Esophagus squamous epithelium (tissue), 5 donors: ENCODE results near the gene ZDHHC8. TPM values are rescaled to one million over a fixed set of nuclear protein-coding genes. Genes with fewer than 3 reads are reported as not detected.

ENCODE experiments used
- DNase-seq: peaks from one replicate; lab custom pipeline; 2025; lab: John Stamatoyannopoulos, UW
- H3K27ac ChIP-seq, 4 donors: fragments of 200-600 bp; sonication (generic); one replicate each; pipeline ENCODE4 v1.5.1; 2016 to 2019; ENCODE audit warnings: mild to moderate bottlenecking in 1 of 4
- H3K27me3 ChIP-seq, 4 donors: fragments of 200-600 bp; sonication (generic); 1 replicate in 3 of 4; 2 replicates in 1 of 4; pipeline versions ENCODE4 v1.5.1 to v1.6.0; 2017 to 2021; ENCODE audit warnings: antibody characterized with exemption in 1 of 4
- H3K36me3 ChIP-seq, 3 donors: fragments of 200-600 bp; sonication (generic); one replicate each; pipeline ENCODE4 v1.5.1; 2016 to 2019
- H3K4me1 ChIP-seq, 3 donors: fragments of 200-600 bp; sonication (generic); one replicate each; pipeline ENCODE4 v1.5.1; 2017 to 2019
- H3K4me3 ChIP-seq, 4 donors: fragments of 200-600 bp; sonication (generic); 1 replicate in 3 of 4; 2 replicates in 1 of 4; pipeline ENCODE4 v1.5.1; 2016 to 2019; ENCODE audit warnings: mild to moderate bottlenecking in 2 of 4, moderate library complexity in 1 of 4
- H3K9me3 ChIP-seq, 3 donors: fragments of 200-600 bp; sonication (generic); one replicate each; pipeline ENCODE4 v1.5.1; 2016 to 2019
- POLR2A ChIP-seq, 4 donors: fragments of 450-650 bp; IDR thresholded peaks; one replicate each; pipeline ENCODE4 v1.6.1; 2017; ENCODE audit warnings: antibody characterized with exemption in 4 of 4, mild to moderate bottlenecking in 4 of 4, moderate library complexity in 3 of 4
- WGBS, 2 donors: methylation state at CpG; one replicate each; pipeline ENCODE4 v1.1.5; 2018; 5-methylcytosine and 5-hydroxymethylcytosine counted together
- intact Hi-C: fragments of 100-400 bp; cut with DNase I; formaldehyde crosslinking; loops from one replicate; pipeline ENCODE4 v1.15.0; 2022
- total RNA-seq, 4 donors: library from RNA; depleted of rRNA; stranded (reverse); fragments of >200 nt; gene quantifications; one replicate each; pipeline ENCODE4 v1.1.0, GENCODE V29; 2016
- TF ChIP-seq, protein P1 (sequence below), 6 experiments: fragments of 450-650 bp in 4 of 6; fragments of 200-600 bp in 2 of 6; sonication (generic) in 2 of 6; IDR thresholded peaks; one replicate each; pipeline ENCODE4 v1.5.1; 2016 to 2019; ENCODE audit warnings: antibody characterized with exemption in 6 of 6, mild to moderate bottlenecking in 4 of 6, moderate library complexity in 4 of 6
- donor health status: DM: yes; HTN: yes; CAD: no.

Gene ZDHHC8
- total RNA-seq, 4 donors from 2014 or later, result 14.7 to 22.9 (median 18.6) TPM

GRCh38 chr22:20182365-20182764 is 50.8 kb downstream of the ZDHHC8 start:
- H3K4me3 ChIP-seq, result no peak overlapping the region
- intact Hi-C loops, result no loop called here
- H3K27ac ChIP-seq, result no peak overlapping the region
- no CpG with 5 or more reads among the region's 9 CpGs for WGBS, 2 donors
- H3K27me3 ChIP-seq, result peaks cover 0 to 44% (median 0%) of the 10 kb centered on the region in 4 donors
- no peaks in the 10 kb centered on the region for H3K36me3 ChIP-seq
- no peak for DNase-seq
- no peaks in the 10 kb centered on the region for H3K9me3 ChIP-seq
- H3K4me1 ChIP-seq, result no peaks in the 10 kb centered on the region
- TF ChIP-seq, protein P1, sequence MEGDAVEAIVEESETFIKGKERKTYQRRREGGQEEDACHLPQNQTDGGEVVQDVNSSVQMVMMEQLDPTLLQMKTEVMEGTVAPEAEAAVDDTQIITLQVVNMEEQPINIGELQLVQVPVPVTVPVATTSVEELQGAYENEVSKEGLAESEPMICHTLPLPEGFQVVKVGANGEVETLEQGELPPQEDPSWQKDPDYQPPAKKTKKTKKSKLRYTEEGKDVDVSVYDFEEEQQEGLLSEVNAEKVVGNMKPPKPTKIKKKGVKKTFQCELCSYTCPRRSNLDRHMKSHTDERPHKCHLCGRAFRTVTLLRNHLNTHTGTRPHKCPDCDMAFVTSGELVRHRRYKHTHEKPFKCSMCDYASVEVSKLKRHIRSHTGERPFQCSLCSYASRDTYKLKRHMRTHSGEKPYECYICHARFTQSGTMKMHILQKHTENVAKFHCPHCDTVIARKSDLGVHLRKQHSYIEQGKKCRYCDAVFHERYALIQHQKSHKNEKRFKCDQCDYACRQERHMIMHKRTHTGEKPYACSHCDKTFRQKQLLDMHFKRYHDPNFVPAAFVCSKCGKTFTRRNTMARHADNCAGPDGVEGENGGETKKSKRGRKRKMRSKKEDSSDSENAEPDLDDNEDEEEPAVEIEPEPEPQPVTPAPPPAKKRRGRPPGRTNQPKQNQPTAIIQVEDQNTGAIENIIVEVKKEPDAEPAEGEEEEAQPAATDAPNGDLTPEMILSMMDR (IDR thresholded peaks at IDR 0.05), result no peak
- TF ChIP-seq POLR2A (IDR thresholded peaks at IDR 0.05), result no peak

GRCh38 chr22:20183101-20183500 is 51.5 kb downstream of the ZDHHC8 start:
- no peak overlapping the region for H3K4me3 ChIP-seq
- H3K36me3 ChIP-seq, result no peaks in the 10 kb centered on the region
- intact Hi-C loops, result no loop called here
- peaks cover 0 to 38% (median 0%) of the 10 kb centered on the region in 4 donors for H3K27me3 ChIP-seq
- H3K9me3 ChIP-seq, result no peaks in the 10 kb centered on the region
- H3K4me1 ChIP-seq, result no peaks in the 10 kb centered on the region
- H3K27ac ChIP-seq, result no peak overlapping the region
- no peak for DNase-seq
- no peak for TF ChIP-seq POLR2A (IDR thresholded peaks at IDR 0.05)
- TF ChIP-seq, protein P1 (IDR thresholded peaks at IDR 0.05), result no peak
- WGBS, 2 donors, result 87 to 88% methylated on average over 6 to 7 of the region's 8 CpGs

- no peak for DNase-seq
- TF ChIP-seq, protein P1 (IDR thresholded peaks at IDR 0.05), result no peak
- no peak for TF ChIP-seq POLR2A (IDR thresholded peaks at IDR 0.05)
- 46 to 100% methylated on average over 2 of the region's 6 CpGs for WGBS, 2 donors
- Histone ChIP-seq H3K27ac (no peak overlapping the region), H3K4me3 (no peak overlapping the region), H3K4me1 (no peaks in the 10 kb centered on the region), H3K9me3 (no peaks in the 10 kb centered on the region), H3K36me3 (no peaks in the 10 kb centered on the region), H3K27me3 (peaks cover 0 to 35% (median 0%) of the 10 kb centered on the region in 4 donors)
- intact Hi-C loops, result no loop called here
Observed at GRCh38 chr22:20183823-20184222, 52.2 kb downstream of the ZDHHC8 start.

- TF ChIP-seq POLR2A (IDR thresholded peaks at IDR 0.05), result no peak
- TF ChIP-seq, protein P1 (IDR thresholded peaks at IDR 0.05), result no peak
- peaks cover 0 to 34% (median 0%) of the 10 kb centered on the region in 4 donors for H3K27me3 ChIP-seq
- DNase-seq, result no peak
- no peak overlapping the region for H3K4me3 ChIP-seq
- H3K9me3 ChIP-seq, result no peaks in the 10 kb centered on the region
- no peaks in the 10 kb centered on the region for H3K36me3 ChIP-seq
- H3K4me1 ChIP-seq, result no peaks in the 10 kb centered on the region
- H3K27ac ChIP-seq, result no peak overlapping the region
- 60% methylated on average over 3 to 8 of the region's 18 CpGs for WGBS, 2 donors
- intact Hi-C loops, result no loop called here
Observed at GRCh38 chr22:20184501-20185165, 53.0 kb downstream of the ZDHHC8 start.

GRCh38 chr22:20185750-20186149 is 54.1 kb downstream of the ZDHHC8 start:
- intact Hi-C loops, result no loop called here
- no peak for DNase-seq
- Histone ChIP-seq H3K27me3 (peaks cover 0 to 26% (median 0%) of the 10 kb centered on the region in 4 donors), H3K27ac (no peak overlapping the region), H3K9me3 (no peaks in the 10 kb centered on the region), H3K36me3 (no peaks in the 10 kb centered on the region), H3K4me3 (no peak overlapping the region), H3K4me1 (no peaks in the 10 kb centered on the region)
- 40 to 48% methylated on average over 1 to 4 of the region's 6 CpGs for WGBS, 2 donors
- TF ChIP-seq, protein P1 (IDR thresholded peaks at IDR 0.05), result no peak
- TF ChIP-seq POLR2A (IDR thresholded peaks at IDR 0.05), result no peak
